Left lobe of liver (tissue), 2 donors: ENCODE results near the gene VPS37C. TPM values are rescaled to one million over a fixed set of nuclear protein-coding genes. Genes with fewer than 3 reads are reported as not detected.

ENCODE experiments used
- ATAC-seq: fragments of 200-7000 bp; cut with Tn5 transposase; one replicate; pipeline ENCODE4 v1.9.1; 2020; ENCODE audit warnings: mild to moderate bottlenecking, moderate library complexity
- DNase-seq: peaks from one replicate; pipeline ENCODE4 v3.0.0-alpha.2; 2020; ENCODE audit warnings: low spot score
- total RNA-seq: library from RNA; stranded (reverse); gene quantifications from one replicate; pipeline ENCODE4 v1.2.1, GENCODE V29; 2021
- donor health status: DM: no; HTN: no; CAD: no; lungs with moderate emphysema.
- donor health status: DM: no; HTN: yes; CAD: no.

Gene VPS37C
- total RNA-seq, 1 donor from 2014 or later = 5.9 TPM

GRCh38 chr11:61155741-61156140 lies 5.5 kb downstream of the VPS37C start:
- no peak for ATAC-seq
- no peak for DNase-seq

GRCh38 chr11:61155312-61155711 lies 5.9 kb downstream of the VPS37C start:
- ATAC-seq (no peak), DNase-seq (no peak)

- DNase-seq (no peak), ATAC-seq (no peak)
These were observed 6.7 kb downstream of the VPS37C start for GRCh38 chr11:61154528-61154927.

- no peak for ATAC-seq
- DNase-seq = no peak
These were observed 7.6 kb downstream of the VPS37C start for GRCh38 chr11:61153593-61154095.

GRCh38 chr11:61152816-61153592 lies 8.2 kb downstream of the VPS37C start:
- DNase-seq (no peak), ATAC-seq (no peak)

GRCh38 chr11:61151545-61152252 lies 9.5 kb downstream of the VPS37C start:
- ATAC-seq (peak; percentile 31), DNase-seq (no peak)

GRCh38 chr11:61150706-61151544 lies 10.3 kb downstream of the VPS37C start:
- DNase-seq (no peak), ATAC-seq (no peak)

GRCh38 chr11:61149624-61150615 lies 11.3 kb downstream of the VPS37C start:
- DNase-seq (no peak), ATAC-seq (peak; percentile 14)

- no peak for DNase-seq
These were observed 13.2 kb downstream of the VPS37C start for GRCh38 chr11:61147791-61148620.

GRCh38 chr11:61147271-61147670 lies 14.0 kb downstream of the VPS37C start:
- DNase-seq = no peak

More at GRCh38 chr11:61147791-61148620, 13.2 kb downstream of the VPS37C start:
- no peak for ATAC-seq

GRCh38 chr11:61146416-61146815 lies 14.8 kb downstream of the VPS37C start:
- DNase-seq (no peak), ATAC-seq (no peak)

More at GRCh38 chr11:61147271-61147670, 14.0 kb downstream of the VPS37C start:
- no peak for ATAC-seq

GRCh38 chr11:61145228-61146005 lies 15.8 kb downstream of the VPS37C start:
- no peak for ATAC-seq
- no peak for DNase-seq

- ATAC-seq (no peak), DNase-seq (no peak)
These were observed 16.6 kb downstream of the VPS37C start for GRCh38 chr11:61144511-61145179.

GRCh38 chr11:61142424-61142823 lies 18.8 kb downstream of the VPS37C start:
- DNase-seq (no peak), ATAC-seq (no peak)

GRCh38 chr11:61141601-61142028 lies 19.6 kb downstream of the VPS37C start:
- DNase-seq = no peak
- ATAC-seq = peak; percentile 77

GRCh38 chr11:61140416-61140815 lies 20.8 kb downstream of the VPS37C start:
- no peak for ATAC-seq
- DNase-seq = no peak

GRCh38 chr11:61139387-61139786 lies 21.8 kb downstream of the VPS37C start:
- no peak for DNase-seq
- ATAC-seq = no peak

- no peak for ATAC-seq
- no peak for DNase-seq
These were observed 22.3 kb downstream of the VPS37C start for GRCh38 chr11:61138935-61139334.
